Panc1 (cell line): ENCODE measurements around the gene MRGPRD. TPM values are rescaled to one million over a fixed set of nuclear protein-coding genes. Genes with fewer than 3 reads are reported as not detected.

ENCODE experiments used
- ATAC-seq: fragments of 200-7000 bp; cut with Tn5 transposase; 2 replicates; pipeline ENCODE4 v1.9.1; 2020; ENCODE audit warnings: mild to moderate bottlenecking, moderate library complexity
- BruUV-seq: library from RNA; stranded (reverse); fragments of 400-500 nt; replicated peaks from 2 replicates; lab custom pipeline; 2021; lab: Mats Ljungman, UMichigan
- CTCF ChIA-PET: fragments of 300-600 bp; sonication (Branson Sonifier 250); formaldehyde crosslinking; loops from one replicate; lab custom pipeline; 2022; ENCODE audit warnings: antibody characterized with exemption; lab: Charles Lee
- POLR2A ChIA-PET: fragments of 300-600 bp; sonication (Branson Sonifier 250); formaldehyde crosslinking; loops from one replicate; lab custom pipeline; 2022; ENCODE audit warnings: antibody characterized with exemption; lab: Charles Lee
- DNase-seq: peaks from one replicate; pipeline ENCODE4 v3.0.0-alpha.2; 2010; ENCODE audit warnings: low read depth, low spot score
- H3K27ac ChIP-seq: 2 replicates; pipeline ENCODE4 v1.5.1; 2011; ENCODE audit warnings: mild to moderate bottlenecking, low read length, inconsistent platforms
- H3K27me3 ChIP-seq: fragments of 200-500 bp; sonication (Bioruptor generic); 2 replicates; pipeline ENCODE4 v1.6.0; 2014; ENCODE audit warnings: low read length, inconsistent platforms; ENCODE audit not compliant: control insufficient read depth, insufficient read depth
- H3K36me3 ChIP-seq: fragments of 200-500 bp; sonication (Bioruptor generic); 2 replicates; pipeline ENCODE4 v1.5.1; 2014; ENCODE audit warnings: inconsistent platforms, mild to moderate bottlenecking, low read length, moderate library complexity; ENCODE audit not compliant: control insufficient read depth, insufficient read depth
- H3K4me1 ChIP-seq: 2 replicates; pipeline ENCODE4 v1.5.1; 2011; ENCODE audit warnings: inconsistent platforms, mild to moderate bottlenecking, low read length, moderate library complexity; ENCODE audit not compliant: control insufficient read depth, insufficient read depth
- H3K4me3 ChIP-seq, 2 experiments: 2 replicates each; pipeline ENCODE4 v1.5.1; 2011 to 2012; ENCODE audit warnings: low read depth in 2 of 2, low read length in 2 of 2, mild to moderate bottlenecking in 2 of 2, inconsistent platforms in 1 of 2, moderate library complexity in 1 of 2
- H3K9me3 ChIP-seq: fragments of 200-500 bp; sonication (Bioruptor generic); 2 replicates; pipeline ENCODE4 v1.5.1; 2014; ENCODE audit warnings: low read depth, mild to moderate bottlenecking, inconsistent platforms, low read length, moderate library complexity; ENCODE audit not compliant: control insufficient read depth, insufficient read depth
- CTCF ChIP-seq: fragments of 450-650 bp; IDR thresholded peaks from 2 replicates; pipeline ENCODE4 v1.5.1; 2017; ENCODE audit warnings: mild to moderate bottlenecking
- POLR2AphosphoS5 ChIP-seq: IDR thresholded peaks from 2 replicates; pipeline ENCODE4 v1.6.1; 2012; ENCODE audit warnings: mild to moderate bottlenecking, low read depth, low read length, moderate library complexity
- SIN3A ChIP-seq: IDR thresholded peaks from 2 replicates; pipeline ENCODE4 v1.6.1; 2012; ENCODE audit warnings: low read depth, mild to moderate bottlenecking, low read length, moderate library complexity, borderline replicate concordance; ENCODE audit not compliant: insufficient read depth
- TCF7L2 ChIP-seq: IDR thresholded peaks from 2 replicates; pipeline ENCODE4 v1.6.1; 2011; ENCODE audit warnings: mild to moderate bottlenecking, low read depth, low read length, inconsistent platforms
- in situ Hi-C: cut with HindIII; loops from 2 replicates; pipeline ENCODE4 v1.10.0; 2016; ENCODE audit warnings: low sequenced_read_pairs, low pct_unique_long_range_greater_than_20kb
- intact Hi-C: fragments of 100-400 bp; cut with micrococcal nuclease; formaldehyde crosslinking; loops from one replicate; pipeline ENCODE4 v1.10.0; 2022; ENCODE audit not compliant: unreplicated experiment
- total RNA-seq: library from RNA; stranded (reverse); gene quantifications from one replicate; pipeline ENCODE4 v1.2.1, GENCODE V29; 2021; ENCODE audit not compliant: unreplicated experiment
- TF ChIP-seq, protein P1 (sequence below), 2 experiments: IDR thresholded peaks; 2 replicates each; pipeline ENCODE4 v1.6.1; 2011 to 2012; ENCODE audit warnings: low read depth in 2 of 2, control low read depth in 1 of 2, low read length in 1 of 2, mild to moderate bottlenecking in 1 of 2, moderate library complexity in 1 of 2; ENCODE audit not compliant: insufficient read depth in 1 of 2

The MRGPRD gene
- total RNA-seq, 1 experiment from 2014 or later: not detected

DNA sequence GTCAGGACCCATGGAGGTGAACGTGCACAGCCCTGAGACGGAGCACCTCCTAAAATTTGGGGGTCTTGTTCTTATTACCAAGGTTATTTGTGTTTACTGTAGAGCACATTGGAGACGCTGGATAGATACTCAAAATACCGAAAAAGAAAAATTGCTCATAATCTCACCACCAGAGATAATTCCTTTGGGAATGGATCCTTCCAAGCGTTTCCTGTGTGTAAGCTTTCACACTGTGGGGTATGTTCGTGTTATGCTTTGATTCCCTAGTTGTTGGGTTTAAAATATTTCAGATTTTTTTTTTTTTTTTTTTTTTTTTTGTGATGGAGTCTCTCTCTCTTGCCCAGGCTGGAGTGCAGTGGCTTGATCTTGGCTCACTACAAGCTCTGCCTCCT lies 14.1 kb upstream of the MRGPRD start:
- ChIA-PET CTCF (no interaction called here), POLR2A (no interaction called here)
- Histone ChIP-seq H3K9me3 (no peaks in the 10 kb centered on the region), H3K27me3 (no peaks in the 10 kb centered on the region), H3K27ac (no peak overlapping the region), H3K4me1 (peaks cover 7% of the 10 kb centered on the region; the same call in 1 of the 2 replicates), H3K4me3 (no peak overlapping the region), H3K36me3 (no peaks in the 10 kb centered on the region)
- BruUV-seq: no TSS peak
- DNase-seq (no peak), ATAC-seq (no peak)
- in situ Hi-C loops: no loop called here
- intact Hi-C loops: no loop called here
- TF ChIP-seq, protein P1, sequence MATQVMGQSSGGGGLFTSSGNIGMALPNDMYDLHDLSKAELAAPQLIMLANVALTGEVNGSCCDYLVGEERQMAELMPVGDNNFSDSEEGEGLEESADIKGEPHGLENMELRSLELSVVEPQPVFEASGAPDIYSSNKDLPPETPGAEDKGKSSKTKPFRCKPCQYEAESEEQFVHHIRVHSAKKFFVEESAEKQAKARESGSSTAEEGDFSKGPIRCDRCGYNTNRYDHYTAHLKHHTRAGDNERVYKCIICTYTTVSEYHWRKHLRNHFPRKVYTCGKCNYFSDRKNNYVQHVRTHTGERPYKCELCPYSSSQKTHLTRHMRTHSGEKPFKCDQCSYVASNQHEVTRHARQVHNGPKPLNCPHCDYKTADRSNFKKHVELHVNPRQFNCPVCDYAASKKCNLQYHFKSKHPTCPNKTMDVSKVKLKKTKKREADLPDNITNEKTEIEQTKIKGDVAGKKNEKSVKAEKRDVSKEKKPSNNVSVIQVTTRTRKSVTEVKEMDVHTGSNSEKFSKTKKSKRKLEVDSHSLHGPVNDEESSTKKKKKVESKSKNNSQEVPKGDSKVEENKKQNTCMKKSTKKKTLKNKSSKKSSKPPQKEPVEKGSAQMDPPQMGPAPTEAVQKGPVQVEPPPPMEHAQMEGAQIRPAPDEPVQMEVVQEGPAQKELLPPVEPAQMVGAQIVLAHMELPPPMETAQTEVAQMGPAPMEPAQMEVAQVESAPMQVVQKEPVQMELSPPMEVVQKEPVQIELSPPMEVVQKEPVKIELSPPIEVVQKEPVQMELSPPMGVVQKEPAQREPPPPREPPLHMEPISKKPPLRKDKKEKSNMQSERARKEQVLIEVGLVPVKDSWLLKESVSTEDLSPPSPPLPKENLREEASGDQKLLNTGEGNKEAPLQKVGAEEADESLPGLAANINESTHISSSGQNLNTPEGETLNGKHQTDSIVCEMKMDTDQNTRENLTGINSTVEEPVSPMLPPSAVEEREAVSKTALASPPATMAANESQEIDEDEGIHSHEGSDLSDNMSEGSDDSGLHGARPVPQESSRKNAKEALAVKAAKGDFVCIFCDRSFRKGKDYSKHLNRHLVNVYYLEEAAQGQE (IDR thresholded peaks at IDR 0.05; ENCODE audit: insufficient read depth in 1 of 2, low read depth in 2 of 2, low read length in 1 of 2): no peak
- TF ChIP-seq SIN3A: no peak
- no peak for TF ChIP-seq CTCF
- TF ChIP-seq POLR2AphosphoS5: no peak
- no peak for TF ChIP-seq TCF7L2

GRCh38 chr11:68994161-68994893 lies 13.5 kb upstream of the MRGPRD start:
- ATAC-seq: no peak
- POLR2A ChIA-PET: interaction anchor here (0.6 kb wide), 1 partner anchor 472 kb away, joined by 3 read pairs; no protein-coding TSS in a partner anchor
- in situ Hi-C loops: no loop called here
- Histone ChIP-seq H3K4me3 (no peak overlapping the region), H3K9me3 (no peaks in the 10 kb centered on the region), H3K36me3 (no peaks in the 10 kb centered on the region), H3K27me3 (no peaks in the 10 kb centered on the region), H3K27ac (no peak overlapping the region), H3K4me1 (peaks cover 7% of the 10 kb centered on the region; the same call in 1 of the 2 replicates)
- DNase-seq: no peak
- TF ChIP-seq CTCF (no peak), SIN3A (no peak), POLR2AphosphoS5 (no peak), TCF7L2 (no peak)
- TF ChIP-seq, protein P1 (IDR thresholded peaks at IDR 0.05; ENCODE audit: insufficient read depth in 1 of 2, low read depth in 2 of 2, low read length in 1 of 2): no peak
- intact Hi-C loops: no loop called here
- no TSS peak for BruUV-seq
- CTCF ChIA-PET: no interaction called here
